Germinal center (tissue), 1 donor: ENCODE data around the gene F8A1.
A peak's percentile ranks its signal among the peaks of the same experiment; 100 is the strongest.
"Not testable (repeated sequence)": the region's sequence is repeated elsewhere in the genome, so short reads cannot be mapped to it uniquely, and the experiment has no call there.

Experiments
- DNase-seq: peaks from one replicate; pipeline ENCODE4 v3.0.0; 2012; ENCODE audit warnings: mixed read lengths, low spot score

F8A1 gene

DNA sequence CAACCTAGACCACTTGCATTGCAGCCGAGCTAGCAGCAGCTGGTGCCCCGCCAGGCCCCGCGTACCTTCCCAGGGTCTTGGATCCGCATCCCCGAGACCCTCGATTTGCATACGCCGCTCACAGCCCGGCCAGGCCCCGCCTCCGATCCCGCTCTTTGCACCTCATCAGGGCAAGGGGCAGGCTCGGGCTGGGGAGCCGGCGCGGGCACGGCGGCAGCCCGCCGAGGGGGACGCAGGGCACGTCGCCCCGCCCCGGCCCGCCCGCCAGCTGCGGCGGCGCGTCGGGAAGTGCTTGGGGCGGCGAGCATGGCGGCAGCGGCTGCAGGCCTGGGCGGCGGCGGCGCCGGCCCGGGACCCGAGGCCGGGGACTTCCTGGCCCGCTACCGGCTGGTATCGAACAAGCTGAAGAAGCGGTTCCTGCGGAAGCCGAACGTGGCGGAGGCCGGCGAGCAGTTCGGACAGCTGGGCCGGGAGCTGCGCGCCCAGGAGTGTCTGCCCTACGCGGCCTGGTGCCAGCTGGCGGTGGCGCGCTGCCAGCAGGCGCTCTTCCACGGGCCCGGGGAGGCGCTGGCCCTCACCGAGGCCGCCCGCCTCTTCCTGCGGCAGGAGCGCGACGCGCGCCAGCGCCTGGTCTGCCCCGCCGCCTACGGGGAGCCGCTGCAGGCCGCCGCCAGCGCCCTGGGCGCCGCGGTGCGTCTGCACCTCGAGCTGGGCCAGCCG, at the start of gene F8A1:
Gene F8A1, plus strand, starts transcription at position 287 of the 720 bp plus-strand sequence. Its CDS starts 20 bp downstream, at position 307.
- not testable (repeated sequence) for DNase-seq

DNA sequence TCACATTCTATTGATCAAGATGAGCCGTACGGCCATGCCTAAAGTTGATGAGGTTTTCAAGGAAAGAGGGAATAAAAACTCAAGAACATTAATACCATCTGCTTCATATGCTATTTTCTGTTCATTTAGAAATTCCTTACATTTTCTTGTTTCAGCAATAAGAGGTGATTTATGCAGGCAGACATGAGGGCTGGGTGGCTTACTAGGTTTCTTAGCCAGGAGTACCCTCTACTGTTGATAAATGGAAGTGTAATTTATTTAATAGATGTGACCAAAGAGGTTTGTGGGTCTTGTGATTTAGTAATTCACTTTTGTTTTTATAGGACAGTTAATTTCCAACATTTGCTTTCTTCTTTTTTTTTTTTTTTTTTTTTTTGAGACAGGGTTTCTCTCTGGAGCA, 45.3 kb upstream of the F8A1 start:
- DNase-seq, result peak; percentile 27

DNA sequence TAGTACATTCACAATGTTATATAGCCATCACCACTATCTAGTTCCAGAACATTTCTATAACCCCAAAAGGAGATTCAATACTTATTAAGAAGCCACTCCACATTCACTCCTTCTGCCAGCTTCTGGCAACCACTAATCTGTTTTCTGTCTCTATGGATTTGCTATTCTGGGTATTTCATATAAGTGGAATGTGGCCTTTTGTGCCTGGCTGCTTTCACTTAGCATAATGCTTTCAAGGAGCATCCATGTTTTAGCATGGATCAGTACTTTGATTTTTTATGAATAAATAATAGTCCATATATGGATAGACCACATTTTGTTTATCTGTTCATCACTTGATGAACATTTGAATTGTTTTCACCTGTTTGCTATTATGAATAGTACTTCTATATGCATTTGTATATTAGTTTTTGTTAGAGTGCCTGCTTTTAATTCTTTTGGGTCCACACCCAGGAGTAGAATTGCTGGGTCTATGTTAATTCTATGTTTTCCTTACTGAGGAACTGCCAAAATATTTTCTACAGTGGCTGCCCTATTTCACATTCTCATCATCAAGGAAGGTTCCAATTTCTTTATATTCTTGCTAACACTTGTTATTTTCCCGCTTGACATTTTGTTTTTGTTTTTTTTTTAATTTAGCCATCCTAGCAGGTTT, 35.1 kb upstream of the F8A1 start:
- DNase-seq, result no peak

DNA sequence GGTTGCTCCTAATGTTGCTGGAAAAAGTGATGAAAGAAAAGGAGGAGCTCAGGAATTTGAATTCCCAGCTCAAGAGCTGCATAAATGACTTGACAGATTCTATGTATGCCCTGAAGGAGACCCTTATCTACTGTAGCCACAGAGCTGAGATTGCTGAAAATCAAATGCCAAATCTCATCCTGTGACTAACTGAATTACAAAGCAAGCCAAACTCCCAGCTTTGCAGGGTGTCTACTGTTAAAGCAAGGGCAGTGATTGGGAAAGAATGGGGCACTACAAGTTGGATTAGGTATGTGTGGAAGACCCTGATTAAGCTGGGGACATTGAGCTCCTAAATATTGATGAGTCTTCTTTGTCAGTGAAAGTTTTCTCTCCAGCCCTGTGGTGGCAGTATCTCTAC, 30.9 kb upstream of the F8A1 start:
- no peak for DNase-seq

DNA sequence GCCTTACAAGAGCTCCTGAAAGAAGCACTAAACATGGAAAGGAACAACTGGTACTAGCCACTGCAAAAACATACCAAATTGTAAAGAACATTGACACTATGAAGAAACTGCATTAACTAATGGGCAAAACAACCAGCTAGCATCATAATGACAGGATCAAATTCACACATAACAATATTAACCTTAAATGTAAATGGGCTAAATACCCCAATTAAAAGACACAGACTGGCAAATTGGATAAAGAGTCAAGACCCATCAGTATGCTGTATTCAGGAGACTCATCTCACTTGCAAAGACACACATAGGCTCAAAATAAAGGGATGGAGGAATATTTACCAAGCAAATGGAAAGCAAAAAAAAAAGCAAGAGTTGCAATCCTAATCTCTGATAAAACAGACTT, 17.6 kb upstream of the F8A1 start:
- not testable (repeated sequence) for DNase-seq

DNA sequence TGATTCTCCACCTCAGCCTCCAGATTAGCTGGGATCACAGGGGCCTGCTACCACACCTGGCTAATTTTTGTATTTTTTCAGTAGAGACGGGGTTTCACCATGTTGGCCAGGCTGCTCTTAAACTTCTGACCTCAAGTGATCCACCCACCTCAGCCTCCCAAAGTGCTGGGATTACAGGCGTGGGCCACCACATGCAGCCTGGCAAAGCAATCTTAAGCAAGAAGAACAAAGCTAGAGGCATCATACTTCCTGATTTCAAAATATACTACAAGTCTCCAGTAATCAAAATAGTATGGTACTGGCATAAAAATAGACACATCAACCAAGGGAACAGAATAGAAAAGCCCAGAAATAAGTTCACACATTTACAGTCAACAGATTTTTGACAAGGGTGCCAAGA, 12.8 kb upstream of the F8A1 start:
- DNase-seq, result no peak

DNA sequence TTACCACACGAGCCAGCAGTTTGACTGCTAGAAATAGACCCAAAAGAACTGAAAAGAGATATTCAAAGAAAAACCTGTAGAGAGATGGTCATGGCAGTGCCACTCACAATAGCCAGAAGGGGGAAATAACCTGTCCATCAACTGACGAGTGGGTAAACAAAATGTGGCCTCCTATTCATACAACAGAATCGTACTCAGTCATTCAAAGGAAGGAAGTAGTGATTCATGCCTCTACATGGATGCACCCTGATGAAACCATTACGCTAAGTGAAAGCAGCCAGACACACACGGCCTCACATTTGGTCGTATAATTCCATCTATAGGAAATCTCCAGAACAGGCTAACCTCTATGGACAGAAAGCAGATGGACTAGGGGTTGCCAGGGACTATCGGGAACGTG, 2.1 kb upstream of the F8A1 start:
- not testable (repeated sequence) for DNase-seq

DNA sequence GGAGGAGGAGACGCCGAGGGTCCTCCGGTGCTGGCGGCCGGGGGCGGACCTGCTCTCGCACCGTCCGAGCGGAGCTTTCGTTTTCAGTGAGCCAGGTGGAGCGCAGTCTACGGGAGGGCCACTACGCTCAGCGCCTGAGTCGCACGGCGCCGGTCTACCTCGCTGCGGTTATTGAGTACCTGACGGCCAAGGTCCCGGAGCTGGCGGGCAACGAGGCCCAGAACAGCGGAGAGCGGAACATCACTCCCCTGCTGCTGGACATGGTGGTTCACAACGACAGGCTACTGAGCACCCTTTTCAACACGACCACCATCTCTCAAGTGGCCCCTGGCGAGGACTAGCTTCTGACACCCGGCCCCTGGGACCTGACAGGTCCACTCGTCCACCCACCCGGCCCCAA, 1.1 kb upstream of the F8A1 start:
- DNase-seq, result not testable (repeated sequence)

DNA sequence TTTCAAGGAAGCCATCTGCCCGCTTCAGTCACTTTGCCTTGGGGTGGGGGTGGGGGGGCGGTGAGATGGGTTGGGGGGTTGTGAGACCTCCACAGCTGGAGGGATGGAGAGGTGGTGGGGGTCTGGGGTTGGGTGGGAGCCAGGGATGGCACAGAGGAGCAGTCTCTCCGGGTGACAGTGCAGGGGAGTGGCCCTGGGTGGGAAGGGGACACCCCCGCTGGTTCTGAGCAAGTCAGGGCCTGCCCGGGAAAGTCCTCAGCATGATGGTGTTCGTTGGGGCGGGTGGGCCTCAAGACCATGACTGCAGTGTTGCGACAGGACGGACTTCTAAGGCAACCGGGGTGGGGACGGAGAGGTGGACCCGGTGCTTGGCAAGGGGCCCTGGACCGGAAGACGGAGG, 606 bp upstream of the F8A1 start:
- not testable (repeated sequence) for DNase-seq

DNA sequence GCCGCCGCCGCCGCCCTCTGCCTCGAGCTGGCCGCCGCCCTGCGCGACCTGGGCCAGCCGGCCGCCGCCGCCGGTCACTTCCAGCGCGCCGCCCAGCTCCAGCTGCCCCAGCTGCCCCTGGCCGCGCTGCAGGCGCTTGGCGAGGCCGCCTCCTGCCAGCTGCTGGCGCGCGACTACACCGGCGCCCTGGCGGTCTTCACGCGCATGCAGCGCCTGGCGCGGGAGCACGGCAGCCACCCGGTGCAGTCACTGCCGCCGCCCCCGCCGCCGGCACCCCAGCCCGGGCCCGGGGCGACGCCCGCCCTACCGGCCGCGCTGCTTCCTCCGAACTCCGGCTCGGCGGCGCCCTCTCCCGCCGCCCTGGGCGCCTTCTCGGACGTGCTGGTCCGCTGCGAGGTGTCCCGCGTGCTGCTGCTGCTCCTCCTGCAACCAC, 650 bp downstream of the F8A1 start:
- not testable (repeated sequence) for DNase-seq

DNA sequence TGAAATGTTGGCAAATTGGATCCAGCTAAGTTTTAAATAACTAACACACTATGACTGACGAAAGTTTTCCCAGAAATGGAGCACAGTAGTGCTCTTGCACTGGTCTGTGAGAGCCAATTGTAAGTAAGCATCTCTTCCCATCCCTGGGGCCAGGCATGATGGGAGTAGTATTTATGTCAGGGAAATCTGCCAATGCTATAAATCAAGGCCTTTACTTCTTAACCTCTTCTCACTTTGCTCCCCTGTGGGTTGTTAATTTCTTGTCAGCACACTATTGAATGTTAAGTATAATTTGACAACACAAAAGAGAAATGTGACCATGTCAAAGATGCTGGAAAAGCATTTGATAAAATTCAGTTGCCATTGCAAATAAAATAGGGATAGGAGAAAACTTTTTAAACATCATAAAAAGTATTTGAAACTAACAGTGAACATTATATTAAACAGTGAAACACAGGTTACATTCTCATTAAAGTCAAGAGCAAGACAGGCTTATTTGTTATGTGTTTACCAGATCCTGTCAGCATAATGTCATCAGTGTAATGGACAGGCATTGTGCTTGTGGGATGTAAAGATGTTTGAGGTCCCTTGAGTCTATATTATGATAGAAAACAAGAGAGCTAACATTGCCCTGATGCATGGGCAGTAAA, 5.0 kb downstream of the F8A1 start:
- no peak for DNase-seq

DNA sequence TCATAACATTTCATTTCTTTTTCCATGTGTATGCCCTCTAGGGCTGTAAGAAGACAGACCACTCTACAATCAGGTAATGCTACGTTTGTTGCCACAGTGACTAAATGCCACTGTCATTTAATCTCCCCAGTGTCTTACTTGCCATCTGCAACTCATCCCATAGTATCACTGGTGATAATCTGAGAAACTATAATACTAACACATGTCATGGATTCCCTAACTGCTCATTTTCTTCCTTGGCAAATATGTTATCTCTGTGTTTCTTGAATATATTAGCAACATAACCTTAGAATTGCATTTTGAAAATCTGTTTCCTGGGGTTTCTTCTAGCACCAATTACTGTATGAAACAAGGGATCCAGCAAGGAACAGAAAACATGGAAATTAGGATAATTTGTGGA, 6.1 kb downstream of the F8A1 start:
- no peak for DNase-seq

DNA sequence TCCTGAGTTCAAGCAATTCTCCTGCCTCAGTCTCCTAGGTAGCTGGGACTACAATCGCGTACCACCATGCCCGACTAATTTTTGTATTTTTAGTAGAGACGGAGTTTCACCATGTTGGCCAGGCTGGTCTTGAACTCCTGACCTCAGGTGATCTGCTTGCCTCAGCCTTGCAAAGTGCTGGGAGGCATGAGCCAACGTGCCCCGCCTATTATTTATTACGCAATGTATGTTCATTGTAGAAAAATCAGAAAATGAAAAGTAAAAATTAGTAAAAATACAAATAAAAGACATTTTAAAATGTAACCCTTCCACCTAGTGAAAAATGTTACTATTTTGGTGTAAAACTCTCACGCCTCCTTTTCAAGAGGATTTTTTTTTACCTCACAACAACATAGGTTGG, 14.2 kb downstream of the F8A1 start:
- DNase-seq, result no peak

DNA sequence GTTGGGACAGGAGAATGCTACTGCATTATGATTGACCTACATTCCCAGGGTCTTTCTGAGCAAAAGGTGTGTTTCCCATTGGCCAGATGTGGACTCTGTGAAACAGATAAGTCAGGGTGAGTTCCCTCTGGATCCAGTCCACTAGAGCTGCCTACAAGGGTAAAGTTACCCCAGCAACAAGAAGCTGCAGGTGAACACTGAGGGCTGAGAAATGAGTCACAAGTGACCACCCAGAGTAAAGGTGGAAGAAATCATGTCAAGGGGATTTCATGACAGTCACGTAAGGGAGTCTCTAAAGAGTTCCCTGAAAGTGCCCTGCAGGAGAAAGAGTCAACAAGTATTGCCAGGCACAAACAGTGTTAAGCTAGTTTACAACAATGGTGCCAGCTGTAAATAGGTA, 16.3 kb downstream of the F8A1 start:
- DNase-seq, result no peak

DNA sequence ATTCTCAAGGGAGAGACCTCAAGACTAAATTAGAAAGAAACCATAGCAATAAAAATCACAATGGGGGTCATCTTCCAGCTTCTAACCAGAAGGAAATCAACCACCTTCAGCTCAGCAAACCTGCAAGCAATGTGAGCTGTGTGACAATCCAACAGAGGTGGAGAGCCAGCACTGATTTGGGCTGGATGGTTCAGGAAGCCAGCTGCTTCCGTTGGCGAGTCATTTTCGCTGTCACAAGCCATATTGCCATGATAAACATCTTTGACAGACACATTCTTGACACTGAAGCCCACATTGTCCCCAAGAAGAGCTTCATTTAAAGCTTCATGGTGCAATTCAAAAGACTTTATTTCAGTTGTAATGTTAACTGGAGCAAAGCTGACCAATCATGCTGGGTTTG, 22.7 kb downstream of the F8A1 start:
- no peak for DNase-seq

DNA sequence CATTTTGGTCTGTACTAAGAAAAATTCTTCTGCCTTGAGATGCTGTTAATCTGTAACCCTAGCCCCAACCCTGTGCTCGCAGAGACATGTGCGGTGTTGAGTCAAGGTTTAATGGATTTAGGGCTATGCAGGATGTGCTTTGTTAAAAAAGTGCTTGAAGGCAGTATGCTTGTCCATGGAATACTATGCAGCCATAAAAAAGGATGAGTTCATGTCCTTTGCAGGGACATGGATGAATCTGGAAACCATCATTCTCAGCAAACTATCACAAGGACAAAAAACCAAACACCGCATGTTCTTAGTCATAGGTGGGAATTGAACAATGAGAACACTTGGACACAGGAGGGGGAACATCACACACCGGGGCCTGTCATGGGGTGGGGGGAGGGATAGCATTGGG, 23.9 kb downstream of the F8A1 start:
- DNase-seq, result not testable (repeated sequence)

DNA sequence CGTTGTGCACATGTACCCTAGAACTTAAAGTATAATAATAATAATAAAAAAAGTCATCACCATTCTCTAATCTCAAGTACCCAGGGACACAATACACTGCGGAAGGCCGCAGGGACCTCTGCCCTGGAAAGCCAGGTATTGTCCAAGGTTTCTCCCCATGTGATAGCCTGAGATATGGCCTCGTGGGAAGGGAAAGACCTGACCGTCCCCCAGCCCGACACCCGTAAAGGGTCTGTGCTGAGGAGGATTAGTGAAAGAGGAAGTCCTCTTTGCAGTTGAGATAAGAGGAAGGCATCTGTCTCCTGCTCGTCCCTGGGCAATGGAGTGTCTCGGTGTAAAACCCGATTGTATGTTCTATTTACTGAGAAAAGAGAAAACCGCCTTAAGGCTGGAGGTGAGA, 24.4 kb downstream of the F8A1 start:
- DNase-seq, result not testable (repeated sequence)

DNA sequence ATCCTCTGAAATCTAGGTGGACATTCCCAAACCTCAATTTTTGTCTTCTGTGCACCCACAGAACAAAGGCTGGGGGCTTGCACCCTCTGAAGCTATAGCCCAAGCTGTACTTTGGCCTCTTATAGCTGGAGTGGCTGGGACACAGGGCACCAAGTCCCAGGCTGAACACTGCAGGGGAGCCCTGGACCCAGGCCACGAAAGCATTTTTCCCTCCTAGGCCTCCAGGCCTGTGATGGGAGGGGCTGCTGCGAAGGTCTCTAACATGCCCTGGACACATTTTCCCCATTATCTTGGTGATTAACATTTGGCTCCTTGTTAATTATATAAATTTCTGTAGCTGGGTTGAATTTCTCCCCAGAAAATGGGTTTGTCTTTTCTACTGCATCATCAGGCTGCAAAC, 27.9 kb downstream of the F8A1 start:
- DNase-seq, result no peak

DNA sequence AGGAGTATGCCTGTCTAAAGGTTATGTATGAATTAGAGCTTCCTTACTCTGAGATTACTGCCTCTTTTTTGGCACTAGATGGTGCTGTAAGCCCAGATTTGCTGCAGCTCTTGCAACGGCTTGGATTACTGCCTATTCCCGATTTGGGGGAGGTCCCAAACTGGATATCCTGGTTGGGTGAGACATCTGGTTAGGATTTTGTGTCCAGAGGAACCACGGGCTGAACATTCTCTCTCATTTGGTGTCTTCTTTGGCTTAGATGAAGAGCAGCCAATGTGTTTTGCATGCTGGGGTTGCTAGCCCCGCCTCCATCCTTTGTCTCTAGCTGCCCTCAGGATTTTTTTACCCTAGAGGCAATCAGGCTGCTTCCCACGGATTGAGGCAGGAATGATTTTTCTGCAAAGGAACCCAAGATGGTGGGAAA, 31.9 kb downstream of the F8A1 start:
- DNase-seq, result peak; percentile 11

DNA sequence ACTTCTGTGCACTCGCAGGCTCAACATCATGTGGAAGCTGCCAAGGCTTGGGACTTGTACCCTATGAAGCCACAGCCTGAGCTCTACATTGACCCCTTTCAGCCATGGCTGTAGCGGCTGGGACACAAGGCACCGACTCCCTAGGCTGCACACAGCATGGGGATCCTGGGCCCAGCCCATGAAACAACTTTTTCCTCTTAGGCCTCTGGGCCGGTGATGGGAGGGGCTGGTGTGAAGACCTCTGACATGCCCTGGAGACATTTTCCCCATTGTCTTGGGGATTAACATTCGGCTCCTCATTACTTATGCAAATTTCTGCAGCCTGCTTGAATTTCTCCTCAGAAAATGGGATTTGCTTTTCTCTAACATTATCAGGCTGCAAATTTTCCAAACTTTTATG, 38.6 kb downstream of the F8A1 start:
- not testable (repeated sequence) for DNase-seq
